Right kidney (tissue), 9 donors: Measurements from ENCODE around the gene LEAP2.
A peak's percentile ranks its signal among the peaks of the same experiment; 100 is the strongest.

Experiments
- DNase-seq: peaks from one replicate; pipeline ENCODE4 v3.0.0-alpha.2; 2016
- long read RNA-seq, 8 donors: transcript quantifications; one replicate each; lab custom pipeline, GENCODE V29; 2026

Gene LEAP2
- long read RNA-seq, donor 1, partial matches to known transcripts, result 0 of 3 reads
- long read RNA-seq, donor 1, other reads (novel, unspliced or antisense), result 0 of 3 reads
- long read RNA-seq, donor 2, partial matches to known transcripts, result 0 of 2 reads
- long read RNA-seq, donor 2, other reads (novel, unspliced or antisense), result 0 of 2 reads
- long read RNA-seq, donor 3, partial matches to known transcripts, result 0 of 2 reads
- long read RNA-seq, donor 3, other reads (novel, unspliced or antisense), result 0 of 2 reads
- long read RNA-seq, donor 4, partial matches to known transcripts, result 0 of 5 reads
- long read RNA-seq, donor 4, other reads (novel, unspliced or antisense), result 0 of 5 reads
- long read RNA-seq, donor 5, partial matches to known transcripts, result 0 of 4 reads
- long read RNA-seq, donor 5, other reads (novel, unspliced or antisense), result 0 of 4 reads
- long read RNA-seq, donor 6, transcript LEAP2-201 (3 exons, 2,207 nt), result major isoform, 7 of 11 reads
- long read RNA-seq, donor 6, partial matches to known transcripts, result 0 of 11 reads
- long read RNA-seq, donor 6, other reads (novel, unspliced or antisense), result 0 of 11 reads
- long read RNA-seq, donor 7, transcript LEAP2-202 (2 exons, 935 nt), result minor isoform, 6 of 13 reads
- long read RNA-seq, donor 7, transcript LEAP2-201 (3 exons, 2,207 nt), result major isoform, 7 of 13 reads
- long read RNA-seq, donor 7, partial matches to known transcripts, result 0 of 13 reads
- long read RNA-seq, donor 7, other reads (novel, unspliced or antisense), result 0 of 13 reads
- long read RNA-seq, donor 8, partial matches to known transcripts, result 0 of 4 reads
- long read RNA-seq, donor 8, other reads (novel, unspliced or antisense), result 0 of 4 reads

GRCh38 chr5:132873119-132873929, at the start of gene LEAP2:
LEAP2 (plus strand) TSS chr5:132873668; CDS start chr5:132873695, 27 bp downstream.
- no peak for DNase-seq

GRCh38 chr5:132824426-132824825, 49.0 kb upstream of the LEAP2 start:
- no peak for DNase-seq

GRCh38 chr5:132825033-132825833, 48.2 kb upstream of the LEAP2 start:
- DNase-seq, result peak; percentile 73

GRCh38 chr5:132825834-132826391, 47.6 kb upstream of the LEAP2 start:
- peak; percentile 70 for DNase-seq

- DNase-seq, result no peak
Measured at GRCh38 chr5:132826424-132827082, 46.9 kb upstream of the LEAP2 start.

- DNase-seq, result no peak
Measured at GRCh38 chr5:132827943-132828673, 45.4 kb upstream of the LEAP2 start.

GRCh38 chr5:132828846-132829494, 44.5 kb upstream of the LEAP2 start:
- no peak for DNase-seq

- DNase-seq, result peak; percentile 98
Measured at GRCh38 chr5:132829742-132830435, 43.6 kb upstream of the LEAP2 start.

- DNase-seq, result peak; percentile 81
Measured at GRCh38 chr5:132830436-132831094, 42.9 kb upstream of the LEAP2 start, which contains the start of gene SHROOM1. SHROOM1 (minus strand) TSS chr5:132830647; CDS start chr5:132826140, 4,507 bp downstream.

- DNase-seq, result no peak
Measured at GRCh38 chr5:132831095-132831860, 42.2 kb upstream of the LEAP2 start.

GRCh38 chr5:132832612-132833011, 40.9 kb upstream of the LEAP2 start:
- no peak for DNase-seq

- no peak for DNase-seq
Measured at GRCh38 chr5:132834057-132834456, 39.4 kb upstream of the LEAP2 start.

GRCh38 chr5:132836852-132837251, 36.6 kb upstream of the LEAP2 start:
- no peak for DNase-seq

GRCh38 chr5:132837868-132838267, 35.6 kb upstream of the LEAP2 start:
- DNase-seq, result no peak

GRCh38 chr5:132838516-132839282, 34.8 kb upstream of the LEAP2 start:
- no peak for DNase-seq
